ENCODE measurements around the gene HDAC7. TPM values are rescaled to one million over a fixed set of nuclear protein-coding genes. Genes with fewer than 3 reads are reported as not detected.

The HDAC7 gene
- total RNA-seq, 1 donor from 2014 or later, result 152 TPM

- no peak for DNase-seq (ENCODE audit: low spot score)
Observed at GRCh38 chr12:47785887-47786661, 33.6 kb downstream of the HDAC7 start.

GRCh38 chr12:47785036-47785886, 34.4 kb downstream of the HDAC7 start:
- intact Hi-C loops (cut with DNase I), result no loop called here
- DNase-seq (ENCODE audit: low spot score), result peak; percentile 64
- peak; percentile 46 for ATAC-seq

More at GRCh38 chr12:47785887-47786661, 33.6 kb downstream of the HDAC7 start:
- ATAC-seq, result no peak
- intact Hi-C loops (cut with DNase I), result no loop called here

- intact Hi-C loops (cut with DNase I), result no loop called here
- DNase-seq (ENCODE audit: low spot score) (no peak), ATAC-seq (no peak)
Observed at GRCh38 chr12:47783821-47784819, 35.6 kb downstream of the HDAC7 start.

GRCh38 chr12:47783024-47783755, 36.5 kb downstream of the HDAC7 start:
- ATAC-seq (peak; percentile 14), DNase-seq (ENCODE audit: low spot score) (no peak)
- intact Hi-C loops (cut with DNase I), result no loop called here

GRCh38 chr12:47782372-47782770, 37.3 kb downstream of the HDAC7 start:
- ATAC-seq, result no peak
- intact Hi-C loops (cut with DNase I), result no loop called here

GRCh38 chr12:47781479-47782371, 38.0 kb downstream of the HDAC7 start:
- DNase-seq (ENCODE audit: low spot score), result no peak
- intact Hi-C loops (cut with DNase I), result no loop called here
- ATAC-seq, result no peak

More at GRCh38 chr12:47782372-47782770, 37.3 kb downstream of the HDAC7 start:
- no peak for DNase-seq (ENCODE audit: low spot score)

- ATAC-seq (no peak), DNase-seq (ENCODE audit: low spot score) (no peak)
- intact Hi-C loops (cut with DNase I), result loop anchor here (5.0 kb wide), 2 partner anchors 57 to 63 kb away; no protein-coding TSS in a partner anchor
Observed at GRCh38 chr12:47779943-47780504, 39.7 kb downstream of the HDAC7 start.

GRCh38 chr12:47779301-47779942, 40.3 kb downstream of the HDAC7 start:
- intact Hi-C loops (cut with DNase I), result loop anchor here (5.0 kb wide), 2 partner anchors 58 to 62 kb away; no protein-coding TSS in a partner anchor
- DNase-seq (ENCODE audit: low spot score) (peak; percentile 96), ATAC-seq (peak; percentile 81)

- DNase-seq (ENCODE audit: low spot score) (peak; percentile 64), ATAC-seq (no peak)
- intact Hi-C loops (cut with DNase I), result loop anchor here (5.0 kb wide), 2 partner anchors 58 to 62 kb away; no protein-coding TSS in a partner anchor
Observed at GRCh38 chr12:47778881-47779280, 40.8 kb downstream of the HDAC7 start.

- intact Hi-C loops (cut with DNase I), result loop anchor here (5.0 kb wide), 2 partner anchors 59 to 61 kb away; no protein-coding TSS in a partner anchor
- no peak for ATAC-seq
- DNase-seq (ENCODE audit: low spot score), result peak; percentile 64
Observed at GRCh38 chr12:47777741-47778558, 41.8 kb downstream of the HDAC7 start.

GRCh38 chr12:47777151-47777550, 42.6 kb downstream of the HDAC7 start:
- DNase-seq (ENCODE audit: low spot score) (peak; percentile 57), ATAC-seq (no peak)
- intact Hi-C loops (cut with DNase I), result loop anchor here (5.0 kb wide), 2 partner anchors 60 kb away; no protein-coding TSS in a partner anchor

- intact Hi-C loops (cut with DNase I), result loop anchor here (5.0 kb wide), 2 partner anchors 59 to 61 kb away; no protein-coding TSS in a partner anchor
- ATAC-seq (no peak), DNase-seq (ENCODE audit: low spot score) (peak; percentile 56)
Observed at GRCh38 chr12:47776471-47777143, 43.1 kb downstream of the HDAC7 start.

- ATAC-seq (peak; percentile 4), DNase-seq (ENCODE audit: low spot score) (no peak)
- intact Hi-C loops (cut with DNase I), result loop anchor here (5.0 kb wide), 2 partner anchors 58 to 62 kb away; no protein-coding TSS in a partner anchor
Observed at GRCh38 chr12:47775100-47775911, 44.4 kb downstream of the HDAC7 start.

GRCh38 chr12:47774663-47775062, 45.0 kb downstream of the HDAC7 start:
- intact Hi-C loops (cut with DNase I), result loop anchor here (5.0 kb wide), 2 partner anchors 57 to 63 kb away; no protein-coding TSS in a partner anchor
- ATAC-seq (no peak), DNase-seq (ENCODE audit: low spot score) (no peak)
